ENCODE measurements around the gene MLLT1. TPM values are rescaled to one million over a fixed set of nuclear protein-coding genes. Genes with fewer than 3 reads are reported as not detected.

Gene MLLT1
- total RNA-seq, 1 donor from 2014 or later = 36.0 TPM

DNA sequence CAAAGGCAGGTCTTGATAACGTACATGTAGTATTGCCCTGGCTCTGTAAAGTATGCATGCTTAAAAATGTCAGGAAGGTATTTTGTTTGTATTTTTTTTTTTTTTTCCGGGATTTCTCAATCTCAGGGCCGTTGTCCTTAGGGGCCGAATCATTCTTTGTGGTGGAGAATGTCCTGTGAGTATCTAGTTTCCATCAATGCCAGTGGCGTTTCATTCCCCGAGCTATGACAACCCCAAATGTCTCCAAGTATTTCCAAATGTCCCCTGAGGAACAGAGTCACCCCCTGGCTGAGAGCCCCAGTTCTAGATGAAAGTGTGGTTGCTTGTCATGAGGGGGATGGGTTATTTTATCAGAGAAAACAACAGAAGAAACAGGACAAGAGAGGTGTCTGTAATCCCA, 75.6 kb downstream of the MLLT1 start:
- no peak overlapping the region for H3K4me3 ChIP-seq
- TF ChIP-seq, protein P1, sequence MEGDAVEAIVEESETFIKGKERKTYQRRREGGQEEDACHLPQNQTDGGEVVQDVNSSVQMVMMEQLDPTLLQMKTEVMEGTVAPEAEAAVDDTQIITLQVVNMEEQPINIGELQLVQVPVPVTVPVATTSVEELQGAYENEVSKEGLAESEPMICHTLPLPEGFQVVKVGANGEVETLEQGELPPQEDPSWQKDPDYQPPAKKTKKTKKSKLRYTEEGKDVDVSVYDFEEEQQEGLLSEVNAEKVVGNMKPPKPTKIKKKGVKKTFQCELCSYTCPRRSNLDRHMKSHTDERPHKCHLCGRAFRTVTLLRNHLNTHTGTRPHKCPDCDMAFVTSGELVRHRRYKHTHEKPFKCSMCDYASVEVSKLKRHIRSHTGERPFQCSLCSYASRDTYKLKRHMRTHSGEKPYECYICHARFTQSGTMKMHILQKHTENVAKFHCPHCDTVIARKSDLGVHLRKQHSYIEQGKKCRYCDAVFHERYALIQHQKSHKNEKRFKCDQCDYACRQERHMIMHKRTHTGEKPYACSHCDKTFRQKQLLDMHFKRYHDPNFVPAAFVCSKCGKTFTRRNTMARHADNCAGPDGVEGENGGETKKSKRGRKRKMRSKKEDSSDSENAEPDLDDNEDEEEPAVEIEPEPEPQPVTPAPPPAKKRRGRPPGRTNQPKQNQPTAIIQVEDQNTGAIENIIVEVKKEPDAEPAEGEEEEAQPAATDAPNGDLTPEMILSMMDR (IDR thresholded peaks at IDR 0.05; ENCODE audit: borderline replicate concordance) = no peak
- no peaks in the 10 kb centered on the region for H3K27me3 ChIP-seq (ENCODE audit: low read depth)
- peaks cover 6% of the 10 kb centered on the region for H3K4me1 ChIP-seq
- H3K36me3 ChIP-seq = no peaks in the 10 kb centered on the region
- no peak for DNase-seq
- H3K27ac ChIP-seq (replicated peaks) = no peak overlapping the region
- H3K9me3 ChIP-seq (replicated peaks) = no peaks in the 10 kb centered on the region
- intact Hi-C loops (cut with micrococcal nuclease) = no loop called here

DNA sequence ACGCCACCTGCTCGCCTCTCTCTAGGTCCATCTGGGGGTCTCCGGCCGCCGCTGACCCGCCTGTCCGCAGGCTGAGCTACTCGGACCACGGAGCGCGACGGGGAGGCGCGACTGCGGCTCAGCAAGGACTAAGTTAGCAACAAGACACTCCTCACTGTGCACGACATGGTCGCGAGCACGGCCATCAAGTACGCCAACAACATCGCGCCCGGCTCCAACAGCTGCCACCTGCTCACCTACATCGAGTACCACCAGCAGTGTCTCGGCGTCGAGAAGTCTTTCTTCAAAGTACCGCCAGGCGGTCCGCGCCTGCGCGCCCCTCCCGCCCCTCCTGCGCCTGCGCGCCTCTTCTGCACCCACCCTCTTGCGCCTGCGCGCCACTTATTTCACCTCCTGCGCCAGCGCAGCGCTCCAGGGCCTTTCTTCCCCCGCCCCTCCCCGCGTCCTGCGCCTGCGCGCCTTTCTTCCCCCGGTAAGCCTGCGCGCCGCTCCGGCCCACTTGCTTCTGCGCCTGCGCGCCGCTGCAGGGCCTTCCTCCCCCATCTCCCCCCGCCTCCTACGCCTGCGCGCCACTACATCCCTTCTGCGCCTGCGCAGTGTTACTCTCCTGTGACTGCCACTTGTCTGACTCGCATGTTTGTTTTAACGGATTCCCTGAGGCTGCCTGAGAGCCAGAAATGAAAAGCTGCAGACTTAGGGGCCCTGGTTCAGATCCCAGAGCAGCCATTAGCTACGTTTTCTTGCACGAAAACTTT, 80.4 kb downstream of the MLLT1 start:
- peak overlapping the region; percentile 87 for H3K27ac ChIP-seq (replicated peaks)
- intact Hi-C loops (cut with micrococcal nuclease) = no loop called here
- TF ChIP-seq, protein P1 (IDR thresholded peaks at IDR 0.05; ENCODE audit: borderline replicate concordance) = peak; percentile 67
- peaks cover 18% of the 10 kb centered on the region for H3K4me1 ChIP-seq
- H3K27me3 ChIP-seq (ENCODE audit: low read depth) = no peaks in the 10 kb centered on the region
- DNase-seq = peak; percentile 99
- H3K9me3 ChIP-seq (replicated peaks) = no peaks in the 10 kb centered on the region
- no peaks in the 10 kb centered on the region for H3K36me3 ChIP-seq
- H3K4me3 ChIP-seq = peak overlapping the region; percentile 77

DNA sequence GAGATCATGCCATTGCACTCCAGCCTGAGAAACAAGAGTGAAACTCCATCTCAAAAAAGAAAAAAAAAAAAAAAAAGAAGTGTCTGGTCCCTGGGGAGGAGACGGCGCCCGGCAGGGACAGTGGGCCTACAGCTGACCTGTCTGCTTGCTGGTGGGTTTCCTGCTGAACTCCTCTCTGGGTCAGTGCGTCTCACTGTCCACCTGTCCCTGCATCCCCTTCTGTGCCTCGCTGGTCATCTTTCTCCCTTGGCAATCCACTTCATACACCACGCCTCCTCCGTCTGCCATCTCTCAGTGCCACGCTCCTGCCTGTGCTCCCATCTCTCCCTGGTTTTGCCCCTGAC, 80.9 kb downstream of the MLLT1 start:
- Histone ChIP-seq H3K4me1 (peaks cover 18% of the 10 kb centered on the region), H3K9me3 (replicated peaks) (no peaks in the 10 kb centered on the region), H3K36me3 (no peaks in the 10 kb centered on the region), H3K27ac (replicated peaks) (peak overlapping the region; percentile 58), H3K4me3 (peak overlapping the region; percentile 77), H3K27me3 (ENCODE audit: low read depth) (no peaks in the 10 kb centered on the region)
- TF ChIP-seq, protein P1 (IDR thresholded peaks at IDR 0.05; ENCODE audit: borderline replicate concordance) = no peak
- no peak for DNase-seq
- intact Hi-C loops (cut with micrococcal nuclease) = no loop called here

DNA sequence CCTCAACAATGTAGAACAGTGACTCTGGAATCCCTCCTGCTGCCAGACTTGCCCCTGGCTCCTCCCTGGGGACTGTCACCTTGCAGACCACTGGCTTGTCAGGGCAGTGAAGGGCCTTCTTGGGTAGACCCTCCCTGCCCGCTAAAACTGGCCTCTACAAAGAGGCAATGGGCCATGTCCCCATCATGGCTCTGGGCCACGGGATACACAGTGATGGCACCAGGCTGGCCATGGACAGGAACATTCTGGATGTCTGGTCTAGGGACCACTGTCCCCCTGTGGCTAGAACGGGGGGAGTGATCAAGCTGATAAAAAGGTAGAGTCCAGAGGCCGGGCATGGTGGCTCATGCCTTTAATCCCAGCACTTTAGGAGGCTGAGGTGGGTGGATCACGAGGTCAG, 83.4 kb downstream of the MLLT1 start:
- DNase-seq = no peak
- intact Hi-C loops (cut with micrococcal nuclease) = no loop called here

DNA sequence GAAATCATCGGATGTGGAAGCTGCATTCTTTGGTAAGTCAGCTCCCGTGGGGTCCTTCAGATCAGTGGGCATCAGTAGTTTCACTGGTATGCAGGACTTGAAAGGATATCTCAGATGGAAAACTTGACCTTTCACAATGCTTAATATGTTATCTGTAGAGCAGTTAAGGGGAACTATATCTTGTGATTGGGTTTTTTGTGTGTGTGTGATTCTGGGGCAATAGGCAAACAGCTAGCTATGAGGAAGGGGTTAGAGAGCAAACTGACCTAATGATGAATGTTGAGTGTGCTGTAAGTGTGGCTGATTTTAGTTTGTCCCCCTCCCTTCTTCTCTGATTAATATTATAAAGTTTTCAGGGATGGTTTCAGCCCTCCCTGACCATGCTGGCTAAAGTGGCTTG, 91.0 kb downstream of the MLLT1 start:
- no peak overlapping the region for H3K27ac ChIP-seq (replicated peaks)
- H3K36me3 ChIP-seq = no peaks in the 10 kb centered on the region
- intact Hi-C loops (cut with micrococcal nuclease) = no loop called here
- peaks cover 6% of the 10 kb centered on the region for H3K27me3 ChIP-seq (ENCODE audit: low read depth)
- H3K4me1 ChIP-seq = no peaks in the 10 kb centered on the region
- H3K4me3 ChIP-seq = no peak overlapping the region
- TF ChIP-seq, protein P1 (IDR thresholded peaks at IDR 0.05; ENCODE audit: borderline replicate concordance) = no peak
- DNase-seq = no peak
- peaks cover 4% of the 10 kb centered on the region for H3K9me3 ChIP-seq (replicated peaks)

More for the DNA sequence above, 83.4 kb downstream of the MLLT1 start:
- Histone ChIP-seq H3K4me3 (no peak overlapping the region), H3K27ac (replicated peaks) (no peak overlapping the region), H3K27me3 (ENCODE audit: low read depth) (no peaks in the 10 kb centered on the region), H3K4me1 (peaks cover 18% of the 10 kb centered on the region), H3K9me3 (replicated peaks) (no peaks in the 10 kb centered on the region), H3K36me3 (no peaks in the 10 kb centered on the region)
- TF ChIP-seq, protein P1 (IDR thresholded peaks at IDR 0.05; ENCODE audit: borderline replicate concordance) = no peak
